Head of caudate nucleus (tissue), 42 donors: Measurements from ENCODE around the gene CABLES1.
"Not testable (repeated sequence)": the region's sequence is repeated elsewhere in the genome, so short reads cannot be mapped to it uniquely, and the experiment has no call there.

Experiments
- DNase-seq, 42 donors: peaks; one replicate each; pipeline versions ENCODE4 v3.0.0 to v3.0.0-alpha.2; 2020 to 2021; ENCODE audit warnings: mixed read lengths in 7 of 42
- intact Hi-C: fragments of 100-400 bp; cut with DNase I; formaldehyde crosslinking; loops from one replicate; pipeline ENCODE4 v1.15.0; 2022

CABLES1 gene

GRCh38 chr18:23269068-23269467, 133.8 kb downstream of the CABLES1 start:
- intact Hi-C loops, DNase-seq: not testable (repeated sequence)

GRCh38 chr18:23269928-23270327, 134.6 kb downstream of the CABLES1 start:
- no peak for DNase-seq
- intact Hi-C loops, result no loop called here

DNA sequence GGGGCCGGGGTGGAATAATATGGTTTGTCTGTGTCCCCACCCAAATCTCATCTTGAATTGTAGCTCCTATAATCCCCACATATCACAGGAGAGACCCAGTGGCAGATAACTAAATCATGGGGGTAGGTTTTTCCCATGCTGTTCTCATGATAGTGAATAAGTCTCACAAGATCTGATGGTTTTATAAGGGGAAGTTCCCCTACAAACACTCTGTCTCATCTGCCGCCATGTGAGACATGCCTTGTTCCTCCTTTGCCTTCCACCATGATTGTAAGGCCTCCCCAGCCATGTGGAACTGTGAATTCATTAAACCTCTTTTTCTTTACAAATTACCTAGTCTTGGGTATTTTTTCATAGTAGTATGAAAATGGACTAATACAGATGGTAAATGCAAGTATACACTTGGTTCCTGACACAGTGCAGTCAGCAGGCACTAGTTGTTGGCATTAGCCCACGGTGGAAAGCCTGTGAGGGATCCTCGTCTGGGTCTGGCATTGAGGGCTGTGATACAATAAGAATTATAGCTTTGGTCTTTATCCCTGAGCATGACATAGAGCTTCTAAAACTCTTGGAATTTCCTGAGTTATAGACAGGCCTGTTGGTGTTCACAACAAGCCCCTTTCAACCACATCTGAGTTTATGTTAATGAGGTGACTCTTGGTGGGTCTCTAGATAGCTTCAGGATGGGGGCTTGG, 135.8 kb downstream of the CABLES1 start:
- intact Hi-C loops, result no loop called here
- DNase-seq, result no peak

GRCh38 chr18:23272498-23273232, 137.4 kb downstream of the CABLES1 start:
- DNase-seq, result no peak
- intact Hi-C loops, result no loop called here

DNA sequence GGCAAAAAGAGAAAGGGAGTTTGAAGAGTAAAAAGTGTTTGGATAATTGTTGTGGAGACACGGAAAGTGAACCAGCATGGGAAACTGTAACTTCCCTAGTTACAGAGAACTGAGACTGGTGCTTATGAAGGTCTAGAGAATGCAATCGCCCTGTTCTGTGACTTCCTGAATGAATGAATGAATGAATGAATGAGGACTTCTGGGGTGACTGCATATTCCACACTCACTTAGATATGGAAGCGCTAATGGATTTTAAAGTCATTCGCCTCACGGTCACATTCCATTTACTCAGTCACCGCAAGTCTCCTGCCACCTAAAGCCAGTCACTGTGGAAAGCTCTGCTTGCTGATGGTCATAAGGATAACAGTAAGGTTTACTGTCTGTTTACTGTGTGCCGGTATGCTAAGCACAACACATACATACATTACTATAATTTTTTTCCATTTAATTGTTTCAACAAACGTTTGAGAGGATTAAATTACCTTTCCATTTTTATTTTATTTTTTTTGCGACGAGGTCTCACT, 138.2 kb downstream of the CABLES1 start:
- no peak for DNase-seq
- intact Hi-C loops, result no loop called here

GRCh38 chr18:23274638-23275482, 139.6 kb downstream of the CABLES1 start:
- DNase-seq, result peak in 5 of 42 donors; percentile 8 to 42 (median 24)
- intact Hi-C loops, result no loop called here

GRCh38 chr18:23276451-23276850, 141.2 kb downstream of the CABLES1 start:
- intact Hi-C loops, result no loop called here
- DNase-seq, result peak in 6 of 42 donors; percentile 13 to 48 (median 33)

DNA sequence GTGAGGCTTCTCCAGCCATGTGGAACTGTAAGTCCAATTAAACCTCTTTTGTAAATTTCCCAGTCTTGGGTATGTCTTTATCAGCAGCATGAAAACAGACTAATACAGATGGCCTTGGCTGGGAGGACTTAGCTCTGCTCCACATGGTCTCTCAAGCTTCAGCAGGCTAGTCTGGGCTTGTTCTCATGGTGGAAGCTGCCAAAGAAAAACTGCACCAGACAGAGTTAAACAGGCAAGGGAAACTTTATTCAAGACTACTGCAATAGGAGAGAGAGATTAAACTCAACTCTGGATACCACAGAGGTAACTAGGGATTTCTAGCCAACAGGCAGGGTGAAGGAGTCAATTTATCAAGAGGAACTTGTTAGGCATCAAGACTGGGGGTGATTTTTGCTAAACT, 142.1 kb downstream of the CABLES1 start:
- no peak for DNase-seq
- intact Hi-C loops, result no loop called here

- DNase-seq, result no peak
- intact Hi-C loops, result no loop called here
Measured at GRCh38 chr18:23279931-23280330, 144.6 kb downstream of the CABLES1 start.

- intact Hi-C loops, result no loop called here
- DNase-seq, result peak in 1 of 42 donors; percentile 10
Measured at GRCh38 chr18:23280844-23281243, 145.6 kb downstream of the CABLES1 start.

DNA sequence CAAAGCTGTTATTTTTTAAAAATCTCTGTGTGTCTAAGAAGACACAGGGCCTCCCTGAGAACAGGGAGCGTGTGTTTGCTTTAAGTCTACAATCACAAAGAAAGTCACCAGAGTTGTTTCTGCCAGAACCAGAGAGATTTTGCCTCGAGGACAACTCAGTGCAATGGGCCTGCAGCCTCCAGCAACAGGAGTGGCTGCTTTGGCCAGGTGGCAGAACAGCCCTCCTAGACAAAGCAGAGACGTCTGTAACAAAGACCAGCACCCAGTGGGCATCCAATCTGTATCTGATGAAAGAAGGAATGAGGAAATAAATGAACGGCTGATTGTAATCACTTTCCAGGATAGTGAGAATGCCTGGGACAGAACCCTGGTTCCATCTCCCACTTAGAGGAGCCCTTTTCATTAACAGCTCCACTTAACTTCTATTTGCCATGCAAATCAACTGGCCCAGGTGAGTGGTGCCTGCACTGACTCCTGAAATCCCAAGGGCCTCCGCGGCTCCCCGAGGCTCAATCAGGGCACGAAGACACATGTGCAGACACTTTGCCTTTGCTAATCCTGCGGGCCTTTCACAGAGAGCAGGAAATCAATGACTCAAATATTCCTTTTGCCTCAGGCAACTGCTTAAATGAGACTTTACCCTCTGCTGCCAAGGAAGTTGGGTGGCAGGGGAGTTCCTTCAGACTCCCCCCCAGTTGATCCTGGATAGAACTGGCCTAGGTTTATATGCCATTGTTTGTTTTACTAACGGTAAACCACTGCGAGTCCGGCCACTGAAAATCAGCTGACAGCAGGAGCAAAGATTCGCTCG, 146.5 kb downstream of the CABLES1 start:
- DNase-seq, result no peak
- intact Hi-C loops, result no loop called here

DNA sequence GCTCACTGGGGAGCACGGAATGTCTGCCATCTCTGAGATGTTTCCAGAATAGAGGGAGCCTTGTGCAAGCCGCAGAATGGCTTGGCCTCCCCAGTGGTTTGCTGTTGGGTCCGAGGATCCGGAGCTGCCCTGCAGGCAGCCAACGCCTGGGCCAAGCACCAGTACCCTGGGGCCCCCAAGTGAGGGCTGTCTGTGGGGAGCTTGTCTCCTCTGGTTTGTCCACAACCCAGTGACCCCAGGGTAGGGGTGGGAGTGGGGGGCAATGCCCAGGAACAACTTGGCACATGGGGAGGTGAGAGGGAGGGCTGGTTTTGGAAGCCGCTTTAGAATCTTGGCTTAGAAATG, 147.1 kb downstream of the CABLES1 start:
- intact Hi-C loops, result no loop called here
- peak in 2 of 42 donors; percentile 23 to 51 for DNase-seq

DNA sequence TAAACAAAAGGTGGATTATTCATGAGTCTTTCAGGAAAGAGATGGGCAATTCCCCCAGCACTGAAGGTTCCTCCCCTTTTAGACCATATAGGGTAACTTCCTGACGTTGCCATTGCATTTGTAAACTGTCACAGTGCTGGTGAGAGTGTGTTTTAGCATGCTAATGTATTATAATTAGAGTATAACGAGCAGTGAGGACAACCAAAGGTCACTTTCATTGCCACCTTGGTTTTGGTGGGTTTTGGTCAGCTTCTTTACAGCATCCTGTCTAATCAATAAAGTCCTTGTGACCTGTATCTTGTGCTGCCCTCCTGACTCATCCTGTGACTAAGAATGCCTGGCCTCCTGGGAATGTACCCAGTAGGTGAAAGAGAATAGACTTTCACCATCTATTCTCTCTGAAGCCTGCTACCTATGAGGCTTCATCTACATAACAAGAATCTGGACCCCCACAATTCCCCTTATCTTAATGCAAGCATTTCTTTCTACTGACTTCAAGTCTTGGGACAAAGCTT, 148.7 kb downstream of the CABLES1 start:
- no peak for DNase-seq
- intact Hi-C loops, result no loop called here

- DNase-seq, result no peak
- intact Hi-C loops, result no loop called here
Measured at GRCh38 chr18:23284629-23285028, 149.3 kb downstream of the CABLES1 start.

- intact Hi-C loops, result not testable (repeated sequence)
Measured at GRCh38 chr18:23285581-23285980, 150.3 kb downstream of the CABLES1 start.

DNA sequence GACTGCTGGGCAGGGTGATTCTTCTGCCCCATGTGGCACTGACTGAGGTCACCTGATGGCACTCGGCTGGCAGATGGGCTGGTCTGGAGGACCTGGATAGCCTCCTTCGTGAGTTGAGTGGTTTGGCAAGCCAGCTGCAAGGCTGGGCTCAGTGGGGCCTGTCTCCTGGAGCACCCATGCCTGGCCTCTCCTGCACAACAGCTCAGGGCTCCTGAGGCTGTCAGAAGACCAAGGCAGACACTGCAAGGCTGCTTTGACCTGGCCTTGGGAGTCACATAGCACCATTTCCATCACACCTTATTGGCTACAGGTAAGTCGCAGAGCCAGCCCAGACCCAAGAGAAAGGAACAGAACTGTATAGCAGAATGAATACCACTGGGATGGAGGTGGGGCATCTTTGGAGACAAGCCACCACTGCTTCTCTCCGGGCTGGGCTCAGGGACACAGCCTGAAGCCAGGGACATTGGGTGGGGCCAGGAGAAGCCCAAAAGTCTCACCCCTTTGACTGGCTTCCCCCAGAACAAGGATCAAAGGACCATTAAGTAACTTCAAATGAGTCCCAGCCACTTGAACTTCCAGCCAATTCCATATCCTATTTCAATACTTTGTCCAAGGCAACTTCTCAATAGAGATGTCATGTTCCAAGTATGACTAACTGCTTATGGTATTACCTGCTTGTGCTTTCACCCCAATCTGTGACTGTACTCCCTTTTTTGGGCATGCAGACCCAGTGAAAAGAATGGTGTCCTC, 156.3 kb downstream of the CABLES1 start:
- DNase-seq, result no peak
- intact Hi-C loops, result no loop called here

More at GRCh38 chr18:23285581-23285980, 150.3 kb downstream of the CABLES1 start:
- DNase-seq, result not testable (repeated sequence)

DNA sequence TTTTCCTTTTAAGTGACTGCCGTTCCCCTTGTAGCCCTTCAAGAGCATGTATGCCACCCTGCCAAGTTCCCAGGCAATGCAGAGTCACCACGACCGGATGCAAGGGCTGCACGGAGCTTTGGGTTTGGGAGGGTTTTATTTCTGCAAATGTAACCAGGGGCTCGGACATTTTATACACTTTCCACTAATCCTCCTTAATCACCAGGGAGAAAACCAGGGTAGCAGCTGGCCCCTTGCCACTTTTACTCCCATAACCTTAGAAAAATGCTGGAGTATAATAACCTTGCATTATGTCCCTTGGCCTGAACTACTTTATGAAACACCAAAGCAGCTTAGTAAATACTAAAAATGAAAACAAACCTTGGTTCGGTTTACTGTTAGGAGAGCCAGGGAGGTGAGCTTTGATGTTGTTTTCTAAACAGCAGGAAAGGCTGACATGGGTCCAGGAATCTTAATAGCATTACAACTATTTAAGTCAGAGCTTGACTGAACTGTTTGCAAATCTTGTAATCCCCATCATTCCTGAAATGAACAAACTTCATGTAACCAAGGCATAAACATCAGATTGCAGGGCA, 165.0 kb downstream of the CABLES1 start:
- no peak for DNase-seq
- intact Hi-C loops, result no loop called here

- DNase-seq, result no peak
- intact Hi-C loops, result no loop called here
Measured at GRCh38 chr18:23301972-23302371, 166.7 kb downstream of the CABLES1 start.
